ENCODE data around the gene EPB41L4A.

Gene EPB41L4A

GRCh38 chr5:112219000-112219399 is 200.1 kb downstream of the EPB41L4A start:
- Histone ChIP-seq H3K9me3 (ENCODE audit: control insufficient read depth, insufficient read depth, low read depth, low read length) (no peaks in the 10 kb centered on the region), H3K4me1 (ENCODE audit: control insufficient read depth, insufficient read depth, low read length) (no peaks in the 10 kb centered on the region), H3K36me3 (ENCODE audit: control insufficient read depth in 2 of 2, insufficient read depth in 1 of 2, low read length in 2 of 2) (no peaks in the 10 kb centered on the region), H3K4me3 (ENCODE audit: low read depth, low read length) (no peak overlapping the region), H3K27ac (ENCODE audit: extremely low read depth, low read depth, low read length) (no peak overlapping the region)
- ChIA-PET CTCF (interaction anchor here (0.6 kb wide), 1 partner anchor 1202 kb away, joined by 3 read pairs; no protein-coding TSS in a partner anchor), POLR2A (no interaction called here)
- TF ChIP-seq ZFP3 (tag by site-specific recombination; IDR thresholded peaks at IDR 0.05; ENCODE audit: low read depth) (no peak), EGR2 (tag by site-specific recombination; IDR thresholded peaks at IDR 0.05; ENCODE audit: low read depth) (peak; percentile 24; the same call in 1 of the 2 replicates), ZFHX2 (tag by site-specific recombination; conservative IDR thresholded peaks at IDR 0.05) (peak; percentile 52), ATF2 (tag by site-specific recombination; IDR thresholded peaks at IDR 0.05; ENCODE audit: low read depth) (no peak), MZF1 (tag by site-specific recombination; IDR thresholded peaks at IDR 0.05; ENCODE audit: borderline replicate concordance) (peak; percentile 72)

- H3K27ac ChIP-seq (ENCODE audit: extremely low read depth, low read depth, low read length): no peak overlapping the region
- POLR2A ChIA-PET: no interaction called here
- CTCF ChIA-PET: interaction anchor here (0.9 kb wide), 1 partner anchor 9 kb away, joined by 3 read pairs; no protein-coding TSS in a partner anchor
Measured at GRCh38 chr5:112217843-112218579, 201.1 kb downstream of the EPB41L4A start.

GRCh38 chr5:112216140-112216539 is 202.9 kb downstream of the EPB41L4A start:
- Histone ChIP-seq H3K36me3 (ENCODE audit: control insufficient read depth in 2 of 2, insufficient read depth in 1 of 2, low read length in 2 of 2) (no peaks in the 10 kb centered on the region), H3K27ac (ENCODE audit: extremely low read depth, low read depth, low read length) (no peak overlapping the region), H3K4me1 (ENCODE audit: control insufficient read depth, insufficient read depth, low read length) (no peaks in the 10 kb centered on the region), H3K9me3 (ENCODE audit: control insufficient read depth, insufficient read depth, low read depth, low read length) (no peaks in the 10 kb centered on the region), H3K4me3 (ENCODE audit: low read depth, low read length) (no peak overlapping the region)
- no peak for TF ChIP-seq ZNF394 (tag by site-specific recombination; IDR thresholded peaks at IDR 0.05; ENCODE audit: borderline replicate concordance)
- no peak for TF ChIP-seq KLF9 (tag by site-specific recombination; IDR thresholded peaks at IDR 0.05; ENCODE audit: low read depth)
- POLR2A ChIA-PET: no interaction called here
- CTCF ChIA-PET: interaction anchor here (0.7 to 1.4 kb wide), 3 partner anchors 12 to 204 kb away, joined by 3 to 7 read pairs (median 3); no protein-coding TSS in a partner anchor

More at GRCh38 chr5:112217843-112218579, 201.1 kb downstream of the EPB41L4A start:
- H3K4me3 ChIP-seq (ENCODE audit: low read depth, low read length): no peak overlapping the region
- H3K4me1 ChIP-seq (ENCODE audit: control insufficient read depth, insufficient read depth, low read length): no peaks in the 10 kb centered on the region
- TF ChIP-seq ZFP37 (tag by site-specific recombination; IDR thresholded peaks at IDR 0.05): no peak
- no peak for TF ChIP-seq ZBTB11 (tag by site-specific recombination; conservative IDR thresholded peaks at IDR 0.05; ENCODE audit: low read depth)
- TF ChIP-seq ZBTB26 (tag by site-specific recombination; optimal IDR thresholded peaks at IDR 0.05): no peak
- TF ChIP-seq ZNF157 (tag by site-specific recombination; IDR thresholded peaks at IDR 0.05): no peak
- no peak for TF ChIP-seq ZXDB (tag by site-specific recombination; IDR thresholded peaks at IDR 0.05)
- no peaks in the 10 kb centered on the region for H3K9me3 ChIP-seq (ENCODE audit: control insufficient read depth, insufficient read depth, low read depth, low read length)
- H3K36me3 ChIP-seq (ENCODE audit: control insufficient read depth in 2 of 2, insufficient read depth in 1 of 2, low read length in 2 of 2): no peaks in the 10 kb centered on the region

Measured in HEK293 (cell line).